Fibroblast of mammary gland (primary cell): ENCODE results near the gene F10.

ENCODE experiments used
- DNase-seq: peaks from one replicate; pipeline ENCODE4 v3.0.0-alpha.2; 2010; ENCODE audit warnings: low read depth
- H3K4me3 ChIP-seq: 2 replicates; pipeline ENCODE4 v1.5.1; 2011; ENCODE audit warnings: low read depth, mild to moderate bottlenecking, low read length, moderate library complexity; ENCODE audit not compliant: control insufficient read depth
- CTCF ChIP-seq: conservative IDR thresholded peaks from 2 replicates; pipeline ENCODE4 v1.5.1; 2011; ENCODE audit warnings: low read depth, low read length, inconsistent platforms; ENCODE audit not compliant: control insufficient read depth, insufficient read depth

The F10 gene

GRCh38 chr13:113086991-113087922 lies 35.3 kb upstream of the F10 start:
- no peak overlapping the region for H3K4me3 ChIP-seq
- no peak for DNase-seq
- TF ChIP-seq CTCF: no peak

GRCh38 chr13:113087923-113088690 lies 34.5 kb upstream of the F10 start:
- no peak for TF ChIP-seq CTCF
- H3K4me3 ChIP-seq: no peak overlapping the region
- DNase-seq: no peak

GRCh38 chr13:113088691-113089020 lies 33.9 kb upstream of the F10 start:
- no peak overlapping the region for H3K4me3 ChIP-seq
- DNase-seq: no peak
- no peak for TF ChIP-seq CTCF

- no peak for DNase-seq
- H3K4me3 ChIP-seq: no peak overlapping the region
- no peak for TF ChIP-seq CTCF
Measured at GRCh38 chr13:113089693-113090414, 32.7 kb upstream of the F10 start.

- no peak for TF ChIP-seq CTCF
- no peak overlapping the region for H3K4me3 ChIP-seq
- DNase-seq: no peak
Measured at GRCh38 chr13:113090415-113090770, 32.2 kb upstream of the F10 start.

GRCh38 chr13:113090806-113091205 lies 31.8 kb upstream of the F10 start:
- TF ChIP-seq CTCF: no peak
- H3K4me3 ChIP-seq: no peak overlapping the region
- no peak for DNase-seq
